ENCODE data around the gene JAGN1. TPM values are rescaled to one million over a fixed set of nuclear protein-coding genes. Genes with fewer than 3 reads are reported as not detected.

The JAGN1 gene
- total RNA-seq, 1 experiment from 2014 or later, result 34.1 TPM

DNA sequence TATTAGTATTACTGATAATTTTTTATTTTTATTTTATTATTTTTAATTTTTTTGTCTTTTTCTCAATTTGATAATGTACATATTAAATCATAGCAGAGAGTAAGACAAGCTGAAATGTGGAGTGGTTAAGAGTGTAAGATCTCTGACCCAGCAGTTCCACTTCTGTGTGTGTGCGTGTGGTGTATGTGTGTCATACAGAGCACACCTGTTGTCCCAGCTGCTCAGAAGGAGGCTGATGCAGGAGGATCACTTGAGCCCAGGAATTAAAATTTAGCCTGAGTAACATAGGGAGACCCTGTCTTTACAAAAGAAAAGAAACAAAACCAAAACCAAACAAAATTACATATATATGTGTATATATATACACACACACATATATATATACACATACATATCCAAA lies 9.0 kb upstream of the JAGN1 start:
- peaks cover 22% of the 10 kb centered on the region for H3K4me1 ChIP-seq (ENCODE audit: insufficient read depth, low read length)
- ATAC-seq (no peak), DNase-seq (no peak)
- H3K9ac ChIP-seq (ENCODE audit: low read length), result no peak overlapping the region
- ChIA-PET CTCF (no interaction called here), POLR2A (ENCODE audit: unreplicated experiment) (no interaction called here)
- H3K27me3 ChIP-seq (ENCODE audit: low read length), result no peaks in the 10 kb centered on the region
- H2AFZ ChIP-seq (ENCODE audit: low read length), result no peak overlapping the region
- H3K79me2 ChIP-seq (ENCODE audit: low read length), result no peaks in the 10 kb centered on the region
- no peaks in the 10 kb centered on the region for H3K36me3 ChIP-seq (ENCODE audit: low read depth, low read length)
- no TSS peak for BruUV-seq (replicated peaks)
- no peaks in the 10 kb centered on the region for H3K9me2 ChIP-seq (replicated peaks; ENCODE audit: low read length)
- no peaks in the 10 kb centered on the region for H3K9me3 ChIP-seq (ENCODE audit: low read length)
- TF ChIP-seq, protein P1, sequence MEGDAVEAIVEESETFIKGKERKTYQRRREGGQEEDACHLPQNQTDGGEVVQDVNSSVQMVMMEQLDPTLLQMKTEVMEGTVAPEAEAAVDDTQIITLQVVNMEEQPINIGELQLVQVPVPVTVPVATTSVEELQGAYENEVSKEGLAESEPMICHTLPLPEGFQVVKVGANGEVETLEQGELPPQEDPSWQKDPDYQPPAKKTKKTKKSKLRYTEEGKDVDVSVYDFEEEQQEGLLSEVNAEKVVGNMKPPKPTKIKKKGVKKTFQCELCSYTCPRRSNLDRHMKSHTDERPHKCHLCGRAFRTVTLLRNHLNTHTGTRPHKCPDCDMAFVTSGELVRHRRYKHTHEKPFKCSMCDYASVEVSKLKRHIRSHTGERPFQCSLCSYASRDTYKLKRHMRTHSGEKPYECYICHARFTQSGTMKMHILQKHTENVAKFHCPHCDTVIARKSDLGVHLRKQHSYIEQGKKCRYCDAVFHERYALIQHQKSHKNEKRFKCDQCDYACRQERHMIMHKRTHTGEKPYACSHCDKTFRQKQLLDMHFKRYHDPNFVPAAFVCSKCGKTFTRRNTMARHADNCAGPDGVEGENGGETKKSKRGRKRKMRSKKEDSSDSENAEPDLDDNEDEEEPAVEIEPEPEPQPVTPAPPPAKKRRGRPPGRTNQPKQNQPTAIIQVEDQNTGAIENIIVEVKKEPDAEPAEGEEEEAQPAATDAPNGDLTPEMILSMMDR (conservative IDR thresholded peaks at IDR 0.05; ENCODE audit: low read depth, low read length), result no peak
- TF ChIP-seq EZH2 (IDR thresholded peaks at IDR 0.05; ENCODE audit: low read length, unreplicated experiment) (no peak), EZH2phosphoT487 (IDR thresholded peaks at IDR 0.05; ENCODE audit: borderline replicate concordance, low read length) (no peak)
- H4K20me1 ChIP-seq (ENCODE audit: low read length), result no peaks in the 10 kb centered on the region
- H3F3A ChIP-seq (ENCODE audit: low read length, unreplicated experiment), result no peaks in the 10 kb centered on the region
- H3K27ac ChIP-seq (ENCODE audit: low read length), result no peak overlapping the region
- H3K4me3 ChIP-seq (ENCODE audit: low read length), result no peak overlapping the region
- no peak overlapping the region for H3K4me2 ChIP-seq (ENCODE audit: low read length)
- intact Hi-C loops (cut with micrococcal nuclease), result loop anchor here (5.0 kb wide), 1 partner anchor 36 kb away; the partner anchor contains the start of gene IL17RC

DNA sequence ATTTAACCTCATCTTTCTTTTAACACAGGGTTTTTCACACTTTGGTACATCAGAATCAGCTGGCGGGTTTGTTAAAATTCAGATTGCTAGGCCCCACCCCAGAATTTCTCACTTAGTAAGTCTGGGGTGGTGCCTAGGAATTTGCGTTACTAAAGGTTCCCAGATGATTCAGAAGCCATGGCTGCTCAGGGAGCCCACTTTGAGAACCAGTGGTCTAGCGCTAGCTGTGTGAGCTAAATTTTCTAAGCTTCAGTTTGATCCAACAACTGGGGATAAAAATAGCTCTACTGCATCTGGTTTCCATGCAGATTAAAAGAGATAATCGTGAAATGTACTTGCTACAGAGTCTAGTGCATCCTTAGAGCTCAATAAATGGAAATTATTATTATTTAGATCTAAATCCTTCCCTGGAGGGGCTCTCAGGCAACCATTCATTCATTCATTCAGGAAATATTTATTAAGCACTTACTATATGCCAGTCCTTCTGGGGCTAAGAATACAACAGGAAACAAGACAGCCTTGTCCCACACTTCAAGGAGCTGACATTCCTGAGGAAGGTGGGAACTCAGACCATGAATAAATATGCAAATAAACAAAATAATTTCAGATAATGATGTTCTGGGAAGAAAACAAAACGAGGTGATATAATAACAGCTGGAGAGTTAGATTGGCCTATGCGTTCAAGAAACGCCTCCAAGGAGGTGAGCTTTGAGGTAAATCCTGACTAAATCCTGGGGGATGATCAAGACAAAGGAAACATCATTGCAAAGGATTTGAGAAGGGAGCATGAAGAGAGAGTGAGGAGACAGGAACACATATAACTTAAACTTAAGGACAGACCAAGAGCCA lies 6.5 kb upstream of the JAGN1 start:
- peak; percentile 34 for ATAC-seq
- H3K27ac ChIP-seq (ENCODE audit: low read length), result peak overlapping the region; percentile 72

More for the DNA sequence above, 6.5 kb upstream of the JAGN1 start:
- Histone ChIP-seq H3K9me2 (replicated peaks; ENCODE audit: low read length) (no peaks in the 10 kb centered on the region), H2AFZ (ENCODE audit: low read length) (peak overlapping the region; percentile 22; the same call in 1 of the 2 replicates), H3K4me3 (ENCODE audit: low read length) (peak overlapping the region; percentile 31; the same call in 1 of the 2 replicates), H3K9me3 (ENCODE audit: low read length) (no peaks in the 10 kb centered on the region), H3K9ac (ENCODE audit: low read length) (no peak overlapping the region), H3K36me3 (ENCODE audit: low read depth, low read length) (no peaks in the 10 kb centered on the region), H3F3A (ENCODE audit: low read length, unreplicated experiment) (peaks cover under 1% of the 10 kb centered on the region), H4K20me1 (ENCODE audit: low read length) (no peaks in the 10 kb centered on the region), H3K79me2 (ENCODE audit: low read length) (no peaks in the 10 kb centered on the region), H3K27me3 (ENCODE audit: low read length) (no peaks in the 10 kb centered on the region), H3K4me2 (ENCODE audit: low read length) (peak overlapping the region; percentile 69), H3K4me1 (ENCODE audit: insufficient read depth, low read length) (peaks cover 16% of the 10 kb centered on the region)
- no peak for DNase-seq
- CTCF ChIA-PET, result interaction anchor here (0.6 to 0.7 kb wide), 2 partner anchors 41 to 134 kb away, joined by 3 to 6 read pairs; no protein-coding TSS in a partner anchor
- TSS peak; percentile 99 for BruUV-seq (replicated peaks)
- POLR2A ChIA-PET (ENCODE audit: unreplicated experiment), result interaction anchor here (0.7 kb wide), 1 partner anchor 9 kb away, joined by 5 read pairs; no protein-coding TSS in a partner anchor
- TF ChIP-seq EZH2 (IDR thresholded peaks at IDR 0.05; ENCODE audit: low read length, unreplicated experiment) (no peak), EZH2phosphoT487 (IDR thresholded peaks at IDR 0.05; ENCODE audit: borderline replicate concordance, low read length) (no peak)
- TF ChIP-seq, protein P1 (conservative IDR thresholded peaks at IDR 0.05; ENCODE audit: low read depth, low read length), result no peak
- intact Hi-C loops (cut with micrococcal nuclease), result loop anchor here (5.0 kb wide), 1 partner anchor 33 kb away; the partner anchor contains the start of gene IL17RC

All from PC-3 (cell line).